Adrenal gland (tissue), 12 donors: Measurements from ENCODE around the gene EXOC4. TPM values are rescaled to one million over a fixed set of nuclear protein-coding genes. Genes with fewer than 3 reads are reported as not detected.

Experiments
- DNase-seq, 7 donors: peaks; one replicate each; pipeline ENCODE4 v3.0.0-alpha.2; 2019 to 2020
- H3K27ac ChIP-seq, 5 donors: fragments of 200-600 bp; sonication (generic) in 4 of 5; 1 replicate in 3 of 5; 2 replicates in 2 of 5; pipeline versions ENCODE4 v1.5.1 to v1.8.0; 2016 to 2020; ENCODE audit warnings: mild to moderate bottlenecking in 1 of 5
- H3K27me3 ChIP-seq: fragments of 200-600 bp; 2 replicates; pipeline ENCODE4 v1.8.0; 2021
- H3K36me3 ChIP-seq, 2 donors: fragments of 200-600 bp; replicated peaks in 1 of 2; 1 replicate in 1 of 2; 2 replicates in 1 of 2; pipeline versions ENCODE4 v1.5.1 to v1.8.0; 2018 to 2022
- H3K4me1 ChIP-seq, 2 donors: fragments of 200-600 bp; replicated peaks in 1 of 2; 1 replicate in 1 of 2; 2 replicates in 1 of 2; pipeline versions ENCODE4 v1.5.1 to v1.8.0; 2018 to 2021
- H3K4me3 ChIP-seq, 4 donors: fragments of 200-600 bp; sonication (generic) in 3 of 4; one replicate each; pipeline ENCODE4 v1.5.1; 2016 to 2018
- H3K9me3 ChIP-seq, 3 donors: fragments of 200-600 bp; sonication (generic) in 1 of 3; replicated peaks in 1 of 3; 1 replicate in 2 of 3; 2 replicates in 1 of 3; pipeline versions ENCODE4 v1.5.1 to v1.8.0; 2016 to 2021
- POLR2A ChIP-seq, 2 donors: fragments of 450-650 bp; IDR thresholded peaks; one replicate each; pipeline ENCODE4 v1.6.1; 2017; ENCODE audit warnings: antibody characterized with exemption in 2 of 2, mild to moderate bottlenecking in 2 of 2, moderate library complexity in 1 of 2
- WGBS, 4 donors: extraction: QIAGEN DNeasy Blood & Tissue Kit in 2 of 4; methylation state at CpG; one replicate each; pipeline versions ENCODE4 v1.1.5 to v1.1.7; 2013 to 2017; 5-methylcytosine and 5-hydroxymethylcytosine counted together
- intact Hi-C, 2 donors: fragments of 100-400 bp; cut with DNase I; formaldehyde crosslinking; loops; one replicate each; pipeline versions ENCODE4 v1.14.1 to v1.15.0; 2022 to 2023
- polyA plus RNA-seq, 3 donors: library from polyadenylated mRNA; stranded (reverse); fragments of 200-250 nt in 2 of 3; fragments of 350-450 nt in 1 of 3; fragmentation: Illumina TruSeq in 1 of 3; extraction: RNeasy Lipid Tissue Mini Kit (QIAGEN cat#74804) in 1 of 3; gene quantifications; one replicate each; pipeline ENCODE4 v1.2.3, GENCODE V29; 2013 to 2014
- total RNA-seq, 9 donors: library from RNA; depleted of rRNA in 4 of 9; stranded (reverse); fragments of >200 nt in 4 of 9; fragments of 120-200 nt in 1 of 9; fragmentation: NEBNext Ultra II Directional in 1 of 9; extraction: Animal tissue kit (Norgen Biotek cat#: 25700) in 1 of 9; gene quantifications; one replicate each; pipeline versions ENCODE4 v1.1.0 to v1.2.4, GENCODE V29; 2013 to 2023
- TF ChIP-seq, protein P1 (sequence below), 6 experiments: fragments of 450-650 bp in 4 of 6; fragments of 200-600 bp in 2 of 6; sonication (generic) in 1 of 6; IDR thresholded peaks; 1 replicate in 5 of 6; 2 replicates in 1 of 6; pipeline versions ENCODE4 v1.5.1 to v1.8.0; 2016 to 2021; ENCODE audit warnings: antibody characterized with exemption in 6 of 6, mild to moderate bottlenecking in 2 of 6, moderate library complexity in 1 of 6
- donor health status: healthy with polysubstance abuse.
- donor health status: Bipolar disorder and iron deficiency.
- donor health status: DM: yes; HTN: yes; CAD: no.
- donor health status: DM: no; HTN: no; CAD: no.
- donor health status: DM: no; HTN: no; CAD: no.
- donor health status: DM: yes; HTN: yes; CAD: no.

The EXOC4 gene
- total and polyA plus RNA-seq, 12 donors = 12.5 to 93.8 (median 67.4) TPM

DNA sequence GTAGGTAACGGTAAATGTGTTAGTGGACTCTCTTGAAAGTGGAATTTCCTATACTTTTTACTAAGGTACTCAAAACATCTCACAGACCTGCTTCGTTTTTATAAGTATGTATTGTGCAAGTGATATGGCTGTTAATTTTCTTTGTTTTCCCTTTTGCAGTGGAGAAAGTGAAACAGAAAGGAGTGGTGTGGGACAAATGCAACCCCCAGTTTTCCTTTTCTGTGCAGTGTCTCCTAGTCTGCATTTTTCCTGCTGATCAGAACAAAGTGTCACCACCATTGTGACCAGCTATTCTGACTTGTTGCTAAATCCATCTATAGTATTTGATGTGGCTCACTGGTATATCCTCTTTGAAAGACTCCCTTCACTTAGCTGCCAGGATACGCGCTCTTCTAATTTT lies 410.0 kb downstream of the EXOC4 start:
- H3K27ac ChIP-seq = no peak overlapping the region
- no peak for DNase-seq
- intact Hi-C loops = no loop called here
- no peak for TF ChIP-seq POLR2A (IDR thresholded peaks at IDR 0.05)
- TF ChIP-seq, protein P1, sequence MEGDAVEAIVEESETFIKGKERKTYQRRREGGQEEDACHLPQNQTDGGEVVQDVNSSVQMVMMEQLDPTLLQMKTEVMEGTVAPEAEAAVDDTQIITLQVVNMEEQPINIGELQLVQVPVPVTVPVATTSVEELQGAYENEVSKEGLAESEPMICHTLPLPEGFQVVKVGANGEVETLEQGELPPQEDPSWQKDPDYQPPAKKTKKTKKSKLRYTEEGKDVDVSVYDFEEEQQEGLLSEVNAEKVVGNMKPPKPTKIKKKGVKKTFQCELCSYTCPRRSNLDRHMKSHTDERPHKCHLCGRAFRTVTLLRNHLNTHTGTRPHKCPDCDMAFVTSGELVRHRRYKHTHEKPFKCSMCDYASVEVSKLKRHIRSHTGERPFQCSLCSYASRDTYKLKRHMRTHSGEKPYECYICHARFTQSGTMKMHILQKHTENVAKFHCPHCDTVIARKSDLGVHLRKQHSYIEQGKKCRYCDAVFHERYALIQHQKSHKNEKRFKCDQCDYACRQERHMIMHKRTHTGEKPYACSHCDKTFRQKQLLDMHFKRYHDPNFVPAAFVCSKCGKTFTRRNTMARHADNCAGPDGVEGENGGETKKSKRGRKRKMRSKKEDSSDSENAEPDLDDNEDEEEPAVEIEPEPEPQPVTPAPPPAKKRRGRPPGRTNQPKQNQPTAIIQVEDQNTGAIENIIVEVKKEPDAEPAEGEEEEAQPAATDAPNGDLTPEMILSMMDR (IDR thresholded peaks at IDR 0.05) = no peak
- 91 to 94% (median 93%) methylated on average over 4 of the region's 4 CpGs for WGBS, 4 donors
- no peak overlapping the region for H3K4me3 ChIP-seq
- H3K27me3 ChIP-seq = no peaks in the 10 kb centered on the region
- H3K9me3 ChIP-seq = no peaks in the 10 kb centered on the region
- H3K4me1 ChIP-seq = no peaks in the 10 kb centered on the region
- H3K36me3 ChIP-seq = no peaks in the 10 kb centered on the region

DNA sequence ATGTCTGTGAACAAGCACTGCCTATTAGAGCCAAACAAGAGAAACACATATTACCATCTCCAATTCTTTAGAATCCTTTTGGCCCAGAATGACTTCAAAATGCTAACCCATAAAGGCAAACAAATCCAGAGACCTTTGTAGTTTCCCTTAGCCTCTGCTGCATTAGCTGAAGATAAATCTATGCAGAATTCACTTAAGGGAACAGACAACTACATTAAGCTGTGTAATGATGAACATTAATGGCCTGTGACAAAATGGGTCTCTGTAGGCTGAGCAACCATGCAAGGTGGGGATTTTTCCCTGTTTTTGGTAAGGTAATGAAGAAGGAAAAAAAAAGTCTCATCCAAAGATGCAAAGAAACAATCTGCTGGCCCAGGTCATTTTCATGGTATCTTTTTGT lies 411.6 kb downstream of the EXOC4 start:
- Histone ChIP-seq H3K4me1 (no peaks in the 10 kb centered on the region), H3K4me3 (no peak overlapping the region), H3K27me3 (no peaks in the 10 kb centered on the region), H3K36me3 (no peaks in the 10 kb centered on the region), H3K27ac (no peak overlapping the region), H3K9me3 (no peaks in the 10 kb centered on the region)
- TF ChIP-seq POLR2A (IDR thresholded peaks at IDR 0.05) = no peak
- TF ChIP-seq, protein P1 (IDR thresholded peaks at IDR 0.05) = no peak
- intact Hi-C loops = no loop called here
- DNase-seq = no peak

DNA sequence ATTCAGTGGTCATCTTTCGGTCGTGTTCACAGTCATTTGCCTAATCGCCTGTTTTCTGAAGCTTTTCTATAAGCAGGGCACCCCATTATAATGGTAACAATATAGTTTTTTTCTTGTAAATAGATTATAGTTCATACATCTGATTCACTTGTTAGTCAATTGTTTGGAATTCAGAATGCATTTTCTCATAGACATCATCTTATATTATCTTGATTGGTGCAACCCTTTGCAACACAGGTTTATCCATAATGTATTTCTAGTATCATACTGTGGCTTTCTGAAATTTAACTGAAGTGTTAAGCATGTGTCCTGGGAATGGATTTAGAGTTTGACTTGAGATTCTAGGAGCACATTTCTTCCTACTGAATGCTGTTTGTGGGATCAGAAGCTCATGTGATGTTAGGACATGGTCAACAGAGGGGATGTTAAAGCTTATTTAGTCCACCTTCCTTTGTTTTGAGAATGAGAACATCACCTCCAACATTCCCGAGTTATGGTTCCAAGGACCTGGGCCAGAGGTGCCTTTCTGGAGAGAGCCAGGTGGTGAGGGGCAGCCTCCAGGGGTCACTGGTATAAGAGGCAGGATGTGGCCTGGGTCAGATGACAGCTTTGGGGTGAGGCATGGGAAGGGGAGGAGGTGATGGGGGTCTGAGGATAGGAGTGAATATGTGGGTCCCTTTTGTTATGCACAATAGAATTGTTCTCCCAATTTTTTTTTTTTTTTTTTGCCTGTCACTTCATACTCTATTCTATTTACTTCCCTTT lies 415.6 kb downstream of the EXOC4 start:
- Histone ChIP-seq H3K9me3 (no peaks in the 10 kb centered on the region), H3K36me3 (no peaks in the 10 kb centered on the region), H3K27me3 (no peaks in the 10 kb centered on the region), H3K4me3 (no peak overlapping the region), H3K27ac (no peak overlapping the region), H3K4me1 (no peaks in the 10 kb centered on the region)
- 88 to 98% (median 97%) methylated on average over 4 of the region's 4 CpGs for WGBS, 4 donors
- TF ChIP-seq, protein P1 (IDR thresholded peaks at IDR 0.05) = no peak
- no peak for TF ChIP-seq POLR2A (IDR thresholded peaks at IDR 0.05)
- no peak for DNase-seq
- intact Hi-C loops = no loop called here

DNA sequence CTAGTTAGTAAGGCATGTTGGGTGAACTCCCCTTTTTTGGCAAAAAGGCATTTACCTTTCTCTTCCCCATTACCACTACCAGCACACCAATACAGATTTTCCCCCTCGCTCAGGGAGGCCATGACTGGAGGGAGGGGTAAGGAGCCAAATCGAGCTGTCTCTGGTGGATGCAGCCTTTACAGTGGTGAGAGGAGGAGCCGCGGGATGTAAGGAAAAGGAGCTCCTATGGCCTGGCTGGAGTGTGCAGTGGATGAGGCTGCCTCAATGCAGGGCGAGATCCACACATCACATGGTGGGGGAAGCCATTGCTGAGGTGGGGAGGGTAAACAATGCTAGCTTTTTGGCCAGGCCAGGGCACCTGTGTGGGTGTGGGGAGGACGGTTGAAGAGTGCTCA lies 416.2 kb downstream of the EXOC4 start:
- intact Hi-C loops = no loop called here

More for the DNA sequence above, 416.2 kb downstream of the EXOC4 start:
- no peaks in the 10 kb centered on the region for H3K36me3 ChIP-seq
- no peak for DNase-seq
- no peak for TF ChIP-seq POLR2A (IDR thresholded peaks at IDR 0.05)
- TF ChIP-seq, protein P1 (IDR thresholded peaks at IDR 0.05) = no peak
- no peak overlapping the region for H3K4me3 ChIP-seq
- no peaks in the 10 kb centered on the region for H3K4me1 ChIP-seq
- H3K27me3 ChIP-seq = no peaks in the 10 kb centered on the region
- 80 to 95% (median 94%) methylated on average over 6 of the region's 6 CpGs for WGBS, 4 donors
- H3K27ac ChIP-seq = no peak overlapping the region
- H3K9me3 ChIP-seq = no peaks in the 10 kb centered on the region
